GM23338 (cell line): ENCODE data around the gene MAGI1. TPM values are rescaled to one million over a fixed set of nuclear protein-coding genes. Genes with fewer than 3 reads are reported as not detected.

Experiments
- ATAC-seq: fragments of 200-7000 bp; cut with Tn5 transposase; 3 replicates; pipeline ENCODE4 v1.9.1; 2020
- DNase-seq: peaks from one replicate; pipeline ENCODE4 v3.0.0-alpha.2; 2015; ENCODE audit warnings: low spot score
- H2AFZ ChIP-seq: fragments of 200-600 bp; sonication (generic); 2 replicates; pipeline ENCODE4 v1.8.0; 2016; ENCODE audit warnings: antibody characterized with exemption, mild to moderate bottlenecking, moderate library complexity
- H3F3A ChIP-seq: fragments of 200-600 bp; sonication (generic); replicated peaks from 2 replicates; pipeline ENCODE4 v1.8.0; 2017; ENCODE audit warnings: antibody characterized with exemption, mixed run types, low read depth
- H3K27ac ChIP-seq: fragments of 200-600 bp; sonication (generic); 2 replicates; pipeline ENCODE4 v1.6.1; 2016; ENCODE audit warnings: low read depth
- H3K27me3 ChIP-seq: fragments of 200-600 bp; sonication (generic); 2 replicates; pipeline ENCODE4 v1.8.0; 2016; ENCODE audit warnings: mild to moderate bottlenecking, mixed run types, moderate library complexity; ENCODE audit not compliant: insufficient read depth
- H3K36me3 ChIP-seq: fragments of 200-600 bp; sonication (generic); 2 replicates; pipeline ENCODE4 v1.8.0; 2016; ENCODE audit warnings: mild to moderate bottlenecking; ENCODE audit not compliant: insufficient read depth
- H3K4me1 ChIP-seq: fragments of 200-600 bp; sonication (generic); 2 replicates; pipeline ENCODE4 v1.8.0; 2016; ENCODE audit warnings: mild to moderate bottlenecking, moderate library complexity; ENCODE audit not compliant: insufficient read depth
- H3K4me2 ChIP-seq: fragments of 200-600 bp; sonication (generic); 2 replicates; pipeline ENCODE4 v1.7.1; 2017; ENCODE audit warnings: mixed run types
- H3K4me3 ChIP-seq: fragments of 200-600 bp; sonication (generic); 2 replicates; pipeline ENCODE4 v1.6.1; 2016; ENCODE audit warnings: mixed run types
- H3K79me2 ChIP-seq: fragments of 200-600 bp; sonication (generic); replicated peaks from 2 replicates; pipeline ENCODE4 v1.8.0; 2017; ENCODE audit warnings: mild to moderate bottlenecking; ENCODE audit not compliant: insufficient read depth
- H3K9me2 ChIP-seq: fragments of 200-600 bp; sonication (generic); 2 replicates; pipeline ENCODE4 v1.8.0; 2017; ENCODE audit not compliant: insufficient read depth
- H4K20me1 ChIP-seq: fragments of 200-600 bp; sonication (generic); replicated peaks from 2 replicates; pipeline ENCODE4 v1.8.0; 2017; ENCODE audit warnings: mild to moderate bottlenecking; ENCODE audit not compliant: insufficient read depth
- H3K27ac Mint-ChIP-seq: 2 replicates; pipeline ENCODE4 v1.8.0; 2020; ENCODE audit warnings: inconsistent platforms, mild to moderate bottlenecking, moderate library complexity, mixed read lengths
- H3K27me3 Mint-ChIP-seq: 3 replicates; pipeline ENCODE4 v1.8.0; 2022; ENCODE audit warnings: low read depth, mild to moderate bottlenecking, moderate library complexity, mixed read lengths, inconsistent platforms; ENCODE audit not compliant: insufficient read depth, poor library complexity
- H3K36me3 Mint-ChIP-seq: 3 replicates; pipeline ENCODE4 v1.8.0; 2021; ENCODE audit warnings: low read depth, mild to moderate bottlenecking, inconsistent platforms, moderate library complexity, mixed read lengths
- H3K4me1 Mint-ChIP-seq: 3 replicates; pipeline ENCODE4 v1.8.0; 2020; ENCODE audit warnings: mild to moderate bottlenecking, inconsistent platforms, mixed read lengths
- H3K4me3 Mint-ChIP-seq: 3 replicates; pipeline ENCODE4 v1.8.0; 2021; ENCODE audit warnings: moderate library complexity, mild to moderate bottlenecking, inconsistent platforms, mixed read lengths
- H3K9me3 Mint-ChIP-seq: 3 replicates; pipeline ENCODE4 v1.8.0; 2020; ENCODE audit warnings: moderate library complexity, mild to moderate bottlenecking, inconsistent platforms, mixed read lengths
- CREB1 ChIP-seq: fragments of 250-450 bp; sonication (Bioruptor Pico); IDR thresholded peaks from 2 replicates; pipeline ENCODE4 v1.5.0; 2020; ENCODE audit warnings: low read depth, mild to moderate bottlenecking, moderate library complexity
- EZH2 ChIP-seq: fragments of 200-600 bp; sonication (generic); IDR thresholded peaks from one replicate; pipeline ENCODE4 v1.8.0; 2017; ENCODE audit warnings: antibody characterized with exemption, mild to moderate bottlenecking, low read depth; ENCODE audit not compliant: unreplicated experiment
- EZH2phosphoT487 ChIP-seq: fragments of 200-600 bp; sonication (generic); IDR thresholded peaks from one replicate; pipeline ENCODE4 v1.8.1; 2018; ENCODE audit warnings: antibody characterized with exemption; ENCODE audit not compliant: unreplicated experiment
- JUNB ChIP-seq: IDR thresholded peaks from one replicate; pipeline ENCODE4 v1.6.1; 2016; ENCODE audit warnings: antibody characterized with exemption; ENCODE audit not compliant: unreplicated experiment
- NANOG ChIP-seq: IDR thresholded peaks from 2 replicates; pipeline ENCODE4 v1.6.1; 2016; ENCODE audit warnings: antibody characterized with exemption, borderline replicate concordance
- POLR2AphosphoS5 ChIP-seq: IDR thresholded peaks from 2 replicates; pipeline ENCODE4 v1.6.1; 2016; ENCODE audit warnings: antibody characterized with exemption, low read depth
- STAT1 ChIP-seq: IDR thresholded peaks from one replicate; pipeline ENCODE4 v1.6.1; 2016; ENCODE audit warnings: antibody characterized with exemption; ENCODE audit not compliant: unreplicated experiment
- ZNF114 ChIP-seq: fragments of 250-450 bp; sonication (Bioruptor Pico); IDR thresholded peaks from 2 replicates; pipeline ENCODE4 v1.5.0; 2020; ENCODE audit warnings: mild to moderate bottlenecking, moderate library complexity
- ZNF331 ChIP-seq: fragments of 250-450 bp; sonication (Bioruptor Pico); IDR thresholded peaks from 2 replicates; pipeline ENCODE4 v1.5.0; 2020; ENCODE audit warnings: low read depth, mild to moderate bottlenecking, moderate library complexity
- ZNF462 ChIP-seq: fragments of 250-450 bp; sonication (Bioruptor Pico); IDR thresholded peaks from 2 replicates; pipeline ENCODE4 v1.5.0; 2020; ENCODE audit warnings: mild to moderate bottlenecking, moderate library complexity
- polyA plus RNA-seq: library from polyadenylated mRNA; unstranded; fragments of >200 nt; fragmentation: Nextera tagmentation; extraction: Ambion mirVana; gene quantifications from 2 replicates; pipeline ENCODE4 v1.2.1, GENCODE V29; 2016
- total RNA-seq: library from RNA; depleted of rRNA; stranded (reverse); fragments of >200 nt; shearing (Covaris generic); gene quantifications from 2 replicates; pipeline ENCODE4 v1.2.3, GENCODE V29; 2014
- TF ChIP-seq, protein P1 (sequence below): IDR thresholded peaks from one replicate; pipeline ENCODE4 v1.6.1; 2018; ENCODE audit warnings: antibody characterized with exemption; ENCODE audit not compliant: unreplicated experiment
- TF ChIP-seq, protein P2 (sequence below), 2 experiments: fragments of 200-600 bp in 1 of 2; sonication (generic) in 1 of 2; conservative IDR thresholded peaks; 2 replicates each; pipeline versions ENCODE4 v1.5.1 to v1.6.1; 2016 to 2017; ENCODE audit warnings: antibody characterized with exemption in 2 of 2, low read depth in 2 of 2, mild to moderate bottlenecking in 2 of 2, moderate library complexity in 1 of 2
- TF ChIP-seq, protein P3 (sequence below): IDR thresholded peaks from 2 replicates; pipeline ENCODE4 v1.6.1; 2016; ENCODE audit warnings: antibody characterized with exemption

The MAGI1 gene
- total and polyA plus RNA-seq, 2 experiments from 2014 or later = 27.4 to 71.2 TPM

DNA sequence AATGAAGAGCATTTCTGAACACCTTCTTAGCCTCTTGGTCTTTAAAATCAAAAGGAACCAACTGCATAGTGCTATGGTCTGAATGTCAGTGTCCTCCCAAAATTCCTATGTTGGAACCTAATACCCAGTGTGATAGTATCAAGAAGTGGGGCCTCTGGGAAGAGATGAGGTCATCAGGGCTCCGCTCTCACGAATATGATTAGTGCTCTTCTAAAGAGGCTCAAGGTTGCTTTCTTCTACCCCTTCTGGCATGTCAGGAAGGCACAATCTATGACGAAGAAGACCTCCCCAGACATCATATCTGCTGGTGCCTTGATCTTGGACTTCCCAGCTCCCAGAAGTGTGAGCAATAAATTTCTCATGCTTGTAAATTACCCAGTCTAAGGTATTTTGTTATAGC is 209.5 kb downstream of the MAGI1 start:
- no peak overlapping the region for H3K27ac Mint-ChIP-seq
- H3F3A ChIP-seq = no peaks in the 10 kb centered on the region
- H3K36me3 ChIP-seq = no peaks in the 10 kb centered on the region
- DNase-seq (no peak), ATAC-seq (peak; percentile 50)
- H4K20me1 ChIP-seq = peaks cover 4% of the 10 kb centered on the region; the same call in 1 of the 2 replicates
- peaks cover 55% of the 10 kb centered on the region for H3K4me1 Mint-ChIP-seq
- no peak overlapping the region for H3K4me3 ChIP-seq
- H3K4me1 ChIP-seq = peaks cover 18% of the 10 kb centered on the region
- H2AFZ ChIP-seq = no peak overlapping the region
- TF ChIP-seq STAT1 (no peak), ZNF462 (no peak), EZH2phosphoT487 (no peak), EZH2 (no peak), NANOG (no peak), JUNB (no peak), POLR2AphosphoS5 (no peak), ZNF114 (no peak), ZNF331 (no peak), CREB1 (CRISPR knock-in tag) (no peak)
- TF ChIP-seq, protein P1, sequence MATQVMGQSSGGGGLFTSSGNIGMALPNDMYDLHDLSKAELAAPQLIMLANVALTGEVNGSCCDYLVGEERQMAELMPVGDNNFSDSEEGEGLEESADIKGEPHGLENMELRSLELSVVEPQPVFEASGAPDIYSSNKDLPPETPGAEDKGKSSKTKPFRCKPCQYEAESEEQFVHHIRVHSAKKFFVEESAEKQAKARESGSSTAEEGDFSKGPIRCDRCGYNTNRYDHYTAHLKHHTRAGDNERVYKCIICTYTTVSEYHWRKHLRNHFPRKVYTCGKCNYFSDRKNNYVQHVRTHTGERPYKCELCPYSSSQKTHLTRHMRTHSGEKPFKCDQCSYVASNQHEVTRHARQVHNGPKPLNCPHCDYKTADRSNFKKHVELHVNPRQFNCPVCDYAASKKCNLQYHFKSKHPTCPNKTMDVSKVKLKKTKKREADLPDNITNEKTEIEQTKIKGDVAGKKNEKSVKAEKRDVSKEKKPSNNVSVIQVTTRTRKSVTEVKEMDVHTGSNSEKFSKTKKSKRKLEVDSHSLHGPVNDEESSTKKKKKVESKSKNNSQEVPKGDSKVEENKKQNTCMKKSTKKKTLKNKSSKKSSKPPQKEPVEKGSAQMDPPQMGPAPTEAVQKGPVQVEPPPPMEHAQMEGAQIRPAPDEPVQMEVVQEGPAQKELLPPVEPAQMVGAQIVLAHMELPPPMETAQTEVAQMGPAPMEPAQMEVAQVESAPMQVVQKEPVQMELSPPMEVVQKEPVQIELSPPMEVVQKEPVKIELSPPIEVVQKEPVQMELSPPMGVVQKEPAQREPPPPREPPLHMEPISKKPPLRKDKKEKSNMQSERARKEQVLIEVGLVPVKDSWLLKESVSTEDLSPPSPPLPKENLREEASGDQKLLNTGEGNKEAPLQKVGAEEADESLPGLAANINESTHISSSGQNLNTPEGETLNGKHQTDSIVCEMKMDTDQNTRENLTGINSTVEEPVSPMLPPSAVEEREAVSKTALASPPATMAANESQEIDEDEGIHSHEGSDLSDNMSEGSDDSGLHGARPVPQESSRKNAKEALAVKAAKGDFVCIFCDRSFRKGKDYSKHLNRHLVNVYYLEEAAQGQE = no peak
- TF ChIP-seq, protein P2, sequence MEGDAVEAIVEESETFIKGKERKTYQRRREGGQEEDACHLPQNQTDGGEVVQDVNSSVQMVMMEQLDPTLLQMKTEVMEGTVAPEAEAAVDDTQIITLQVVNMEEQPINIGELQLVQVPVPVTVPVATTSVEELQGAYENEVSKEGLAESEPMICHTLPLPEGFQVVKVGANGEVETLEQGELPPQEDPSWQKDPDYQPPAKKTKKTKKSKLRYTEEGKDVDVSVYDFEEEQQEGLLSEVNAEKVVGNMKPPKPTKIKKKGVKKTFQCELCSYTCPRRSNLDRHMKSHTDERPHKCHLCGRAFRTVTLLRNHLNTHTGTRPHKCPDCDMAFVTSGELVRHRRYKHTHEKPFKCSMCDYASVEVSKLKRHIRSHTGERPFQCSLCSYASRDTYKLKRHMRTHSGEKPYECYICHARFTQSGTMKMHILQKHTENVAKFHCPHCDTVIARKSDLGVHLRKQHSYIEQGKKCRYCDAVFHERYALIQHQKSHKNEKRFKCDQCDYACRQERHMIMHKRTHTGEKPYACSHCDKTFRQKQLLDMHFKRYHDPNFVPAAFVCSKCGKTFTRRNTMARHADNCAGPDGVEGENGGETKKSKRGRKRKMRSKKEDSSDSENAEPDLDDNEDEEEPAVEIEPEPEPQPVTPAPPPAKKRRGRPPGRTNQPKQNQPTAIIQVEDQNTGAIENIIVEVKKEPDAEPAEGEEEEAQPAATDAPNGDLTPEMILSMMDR (conservative IDR thresholded peaks at IDR 0.05; ENCODE audit: low read depth in 2 of 2) = no peak
- TF ChIP-seq, protein P3, sequence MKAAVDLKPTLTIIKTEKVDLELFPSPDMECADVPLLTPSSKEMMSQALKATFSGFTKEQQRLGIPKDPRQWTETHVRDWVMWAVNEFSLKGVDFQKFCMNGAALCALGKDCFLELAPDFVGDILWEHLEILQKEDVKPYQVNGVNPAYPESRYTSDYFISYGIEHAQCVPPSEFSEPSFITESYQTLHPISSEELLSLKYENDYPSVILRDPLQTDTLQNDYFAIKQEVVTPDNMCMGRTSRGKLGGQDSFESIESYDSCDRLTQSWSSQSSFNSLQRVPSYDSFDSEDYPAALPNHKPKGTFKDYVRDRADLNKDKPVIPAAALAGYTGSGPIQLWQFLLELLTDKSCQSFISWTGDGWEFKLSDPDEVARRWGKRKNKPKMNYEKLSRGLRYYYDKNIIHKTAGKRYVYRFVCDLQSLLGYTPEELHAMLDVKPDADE = no peak
- no peak overlapping the region for H3K27ac ChIP-seq
- no peaks in the 10 kb centered on the region for H3K36me3 Mint-ChIP-seq
- H3K4me3 Mint-ChIP-seq = no peak overlapping the region
- H3K9me2 ChIP-seq = no peaks in the 10 kb centered on the region; the same call in 1 of the 2 replicates
- no peaks in the 10 kb centered on the region for H3K27me3 ChIP-seq
- H3K9me3 Mint-ChIP-seq = no peaks in the 10 kb centered on the region
- peaks cover 20% of the 10 kb centered on the region for H3K79me2 ChIP-seq
- peaks cover 2% of the 10 kb centered on the region for H3K27me3 Mint-ChIP-seq
- no peak overlapping the region for H3K4me2 ChIP-seq
